HFFc6 (cell line): ENCODE measurements around the gene IFITM2. TPM values are rescaled to one million over a fixed set of nuclear protein-coding genes. Genes with fewer than 3 reads are reported as not detected.

Experiments used
- DNase-seq: peaks from one replicate; pipeline ENCODE4 v3.0.0-alpha.2; 2018
- H3K27ac Mint-ChIP-seq: 2 replicates; pipeline ENCODE4 v1.8.0; 2020; ENCODE audit warnings: mild to moderate bottlenecking, mixed read lengths
- H3K27me3 Mint-ChIP-seq: 2 replicates; pipeline ENCODE4 v1.8.0; 2021; ENCODE audit warnings: mild to moderate bottlenecking, moderate library complexity, mixed read lengths; ENCODE audit not compliant: insufficient read depth
- H3K36me3 Mint-ChIP-seq: 2 replicates; pipeline ENCODE4 v1.8.0; 2021; ENCODE audit warnings: low read depth, mixed read lengths
- H3K4me1 Mint-ChIP-seq: 2 replicates; pipeline ENCODE4 v1.8.0; 2020; ENCODE audit warnings: low read depth, mixed read lengths
- H3K4me3 Mint-ChIP-seq: 2 replicates; pipeline ENCODE4 v1.8.0; 2020; ENCODE audit warnings: mild to moderate bottlenecking, moderate library complexity, mixed read lengths
- H3K9me3 Mint-ChIP-seq: 2 replicates; pipeline ENCODE4 v1.8.0; 2020; ENCODE audit warnings: mild to moderate bottlenecking, mixed read lengths
- CTCF ChIP-seq: fragments of 200-600 bp; sonication (generic); IDR thresholded peaks from 2 replicates; pipeline ENCODE4 v1.5.0; 2021; ENCODE audit warnings: antibody characterized with exemption, mild to moderate bottlenecking
- total RNA-seq, 6 experiments: library from RNA; stranded (reverse); fragmentation: NEBNext Ultra II Directional; extraction: Animal tissue kit (Norgen Biotek cat#: 25700); gene quantifications; 2 replicates in 1 of 6; 3 replicates in 5 of 6; pipeline ENCODE4 v1.2.3, GENCODE V29; 2021

Gene IFITM2
- total RNA-seq, 6 experiments from 2014 or later = 257 to 325 (median 291) TPM

GRCh38 chr11:295351-296170 lies 12.1 kb upstream of the IFITM2 start:
- Mint-ChIP-seq H3K36me3 (no peaks in the 10 kb centered on the region), H3K4me3 (no peak overlapping the region), H3K27ac (no peak overlapping the region), H3K4me1 (no peaks in the 10 kb centered on the region), H3K27me3 (peaks cover 2% of the 10 kb centered on the region), H3K9me3 (no peaks in the 10 kb centered on the region)
- DNase-seq = no peak
- TF ChIP-seq CTCF = no peak

- H3K9me3 Mint-ChIP-seq = no peaks in the 10 kb centered on the region
- DNase-seq = no peak
Observed at GRCh38 chr11:296171-297050, 11.2 kb upstream of the IFITM2 start.

GRCh38 chr11:297051-297585 lies 10.5 kb upstream of the IFITM2 start:
- Mint-ChIP-seq H3K27me3 (peaks cover 5% of the 10 kb centered on the region), H3K27ac (no peak overlapping the region), H3K4me1 (no peaks in the 10 kb centered on the region), H3K4me3 (no peak overlapping the region), H3K9me3 (no peaks in the 10 kb centered on the region), H3K36me3 (no peaks in the 10 kb centered on the region)
- DNase-seq = no peak
- no peak for TF ChIP-seq CTCF

More at GRCh38 chr11:296171-297050, 11.2 kb upstream of the IFITM2 start:
- H3K36me3 Mint-ChIP-seq = no peaks in the 10 kb centered on the region
- H3K4me1 Mint-ChIP-seq = no peaks in the 10 kb centered on the region
- H3K27ac Mint-ChIP-seq = no peak overlapping the region
- no peak for TF ChIP-seq CTCF
- H3K4me3 Mint-ChIP-seq = no peak overlapping the region
- peaks cover 5% of the 10 kb centered on the region for H3K27me3 Mint-ChIP-seq

GRCh38 chr11:297586-298405 lies 9.8 kb upstream of the IFITM2 start:
- H3K4me3 Mint-ChIP-seq = no peak overlapping the region
- DNase-seq = no peak
- no peak overlapping the region for H3K27ac Mint-ChIP-seq
- TF ChIP-seq CTCF = no peak
- H3K4me1 Mint-ChIP-seq = no peaks in the 10 kb centered on the region
- H3K36me3 Mint-ChIP-seq = no peaks in the 10 kb centered on the region
- H3K9me3 Mint-ChIP-seq = no peaks in the 10 kb centered on the region
- peaks cover 5% of the 10 kb centered on the region for H3K27me3 Mint-ChIP-seq
